GM21381 (cell line): Measurements from ENCODE around the gene TCF25.

ENCODE experiments used
- ATAC-seq: cut with Tn5 transposase; IDR thresholded peaks from one replicate; pipeline ENCODE4 v1.9.1; 2021; ENCODE audit warnings: mild to moderate bottlenecking, moderate library complexity; ENCODE audit not compliant: unreplicated experiment

The TCF25 gene

DNA sequence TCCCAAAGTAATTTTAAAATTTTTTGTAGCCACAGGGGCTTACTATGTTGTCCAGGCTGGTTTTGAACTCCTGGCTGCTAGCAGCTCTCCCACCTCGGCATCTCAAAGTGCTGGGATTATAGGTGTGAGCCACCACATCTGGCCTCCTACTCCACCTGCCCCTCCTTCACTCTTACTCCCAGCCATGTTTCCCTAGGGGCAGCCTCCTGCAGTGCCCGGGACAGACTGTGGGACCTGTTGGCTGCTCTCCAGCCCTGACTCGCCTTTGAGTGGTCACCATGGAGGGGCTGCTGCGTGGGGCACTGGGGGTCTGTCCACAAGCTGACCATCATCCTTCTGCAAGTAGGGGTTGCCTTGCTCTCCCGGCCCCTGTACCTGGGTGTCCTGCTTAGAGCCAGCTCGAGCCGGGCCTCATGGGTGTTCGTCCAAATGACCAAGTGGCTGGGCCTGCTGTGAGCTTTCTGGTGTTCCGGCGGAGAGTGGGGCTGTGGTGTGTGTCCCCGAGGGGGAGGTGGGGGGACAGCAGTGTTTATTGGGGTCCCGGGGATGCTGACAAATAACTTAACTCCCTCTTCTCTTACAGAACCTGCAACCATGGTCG, 28.6 kb upstream of the TCF25 start:
- no peak for ATAC-seq

- no peak for ATAC-seq
These were observed 28.0 kb upstream of the TCF25 start for GRCh38 chr16:89845417-89845816.

GRCh38 chr16:89847051-89847939, 26.1 kb upstream of the TCF25 start:
- ATAC-seq, result no peak

DNA sequence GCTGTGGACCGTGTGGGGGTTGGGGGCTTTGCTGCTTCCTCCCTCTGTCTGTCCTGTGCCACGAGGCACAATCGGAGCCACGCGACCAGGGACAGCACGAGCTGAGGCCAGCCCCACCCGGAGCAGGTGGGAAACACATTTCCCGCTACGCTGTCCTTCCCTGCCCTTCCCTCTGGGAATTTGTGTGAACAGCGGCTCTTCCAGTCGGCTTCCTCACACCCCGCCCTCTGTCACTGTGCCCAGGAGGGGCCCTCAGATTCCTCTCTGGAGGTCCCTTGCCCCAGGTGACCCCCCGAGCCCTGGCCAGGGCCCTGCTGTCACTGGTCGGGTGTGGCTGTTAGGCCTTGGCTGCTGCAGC, 25.5 kb upstream of the TCF25 start:
- no peak for ATAC-seq

DNA sequence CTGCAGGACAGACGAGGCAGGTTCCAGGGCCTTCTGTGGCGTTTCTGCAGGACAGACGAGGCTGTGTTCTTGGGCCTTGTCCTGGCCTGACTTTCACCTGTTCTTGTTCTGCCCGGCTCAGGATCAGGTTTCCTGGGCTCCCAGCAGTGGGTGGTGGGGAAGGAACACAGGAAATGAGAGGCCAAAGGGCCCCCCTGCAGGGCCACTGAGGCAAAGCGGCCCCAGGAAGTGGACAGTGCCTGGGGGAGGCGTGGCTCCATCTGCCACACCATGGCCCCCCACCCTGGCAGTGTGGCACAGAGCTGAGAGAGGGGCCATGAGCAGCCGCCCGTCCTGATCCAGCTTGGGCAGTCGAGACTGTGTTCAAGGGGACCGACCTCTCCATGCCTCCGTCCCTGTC, 24.4 kb upstream of the TCF25 start:
- no peak for ATAC-seq

GRCh38 chr16:89853306-89853993, 19.9 kb upstream of the TCF25 start:
- ATAC-seq, result no peak

DNA sequence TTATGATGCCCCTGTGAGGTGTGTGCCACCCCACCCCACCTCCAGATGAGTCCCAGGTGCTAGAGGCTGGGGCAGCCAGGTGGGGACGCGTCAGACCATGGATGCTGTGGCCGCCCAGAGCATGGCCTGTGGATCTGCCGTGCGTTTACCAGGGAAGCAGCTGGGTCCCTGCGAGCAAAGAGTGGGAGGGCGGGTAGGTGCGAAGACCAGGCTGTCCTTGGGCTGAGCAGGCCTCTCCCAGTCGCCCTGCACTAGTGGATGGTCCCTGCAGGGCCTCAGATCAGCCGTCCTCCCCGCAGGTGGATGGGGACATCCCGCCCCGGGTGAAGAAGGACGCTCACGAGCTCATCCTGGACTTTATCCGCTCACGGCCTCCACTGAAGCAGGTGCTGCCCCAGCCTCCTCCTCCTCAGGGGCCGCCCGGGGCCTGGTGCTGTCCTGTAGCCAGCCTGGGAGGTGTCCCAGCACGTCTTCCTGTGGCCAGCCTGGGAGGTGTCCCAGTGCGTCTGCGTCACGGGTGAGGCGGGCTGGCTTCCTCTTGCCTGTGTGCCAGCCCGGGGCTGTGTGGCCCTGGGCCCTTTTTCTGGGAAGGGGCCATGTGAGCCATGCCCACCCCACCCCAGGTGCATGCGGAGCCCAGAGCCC, 18.0 kb upstream of the TCF25 start:
- ATAC-seq, result no peak

- no peak for ATAC-seq
These were observed 17.4 kb upstream of the TCF25 start for GRCh38 chr16:89855986-89856385.

DNA sequence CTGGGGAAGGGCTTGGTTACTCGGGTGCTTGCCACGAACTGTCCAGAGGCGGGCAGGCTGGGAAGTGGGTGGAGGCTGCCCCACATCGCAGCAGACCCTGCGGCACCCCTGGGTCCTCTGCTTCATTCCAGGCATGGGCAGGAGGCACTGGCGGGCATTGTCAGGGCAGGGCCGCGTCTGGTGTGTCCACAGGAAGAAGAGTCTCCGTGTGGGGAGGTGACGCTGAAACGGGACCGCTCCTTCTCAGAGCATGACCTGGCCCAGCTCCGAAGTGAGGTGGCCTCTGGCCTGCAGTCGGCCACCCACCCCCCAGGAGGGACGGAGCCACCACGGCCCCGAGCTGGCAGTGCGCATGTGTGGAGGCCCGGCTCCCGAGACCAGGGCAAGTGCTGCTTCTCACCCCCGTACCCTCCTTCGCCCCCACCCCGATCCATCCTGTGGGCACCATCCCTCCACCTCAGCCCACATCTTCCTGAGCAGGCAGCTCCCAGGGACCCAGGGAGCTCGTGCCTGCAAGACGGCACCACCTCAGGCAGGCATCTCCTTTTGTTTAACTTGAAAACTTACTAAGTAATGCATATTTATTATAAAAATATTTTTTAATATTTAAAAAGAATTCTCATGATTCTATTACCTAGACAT, 14.3 kb upstream of the TCF25 start:
- no peak for ATAC-seq

GRCh38 chr16:89859615-89860007, 13.8 kb upstream of the TCF25 start:
- no peak for ATAC-seq

- ATAC-seq, result no peak
These were observed 12.6 kb upstream of the TCF25 start for GRCh38 chr16:89860747-89861304.

GRCh38 chr16:89861648-89862047, 11.7 kb upstream of the TCF25 start:
- ATAC-seq, result no peak

DNA sequence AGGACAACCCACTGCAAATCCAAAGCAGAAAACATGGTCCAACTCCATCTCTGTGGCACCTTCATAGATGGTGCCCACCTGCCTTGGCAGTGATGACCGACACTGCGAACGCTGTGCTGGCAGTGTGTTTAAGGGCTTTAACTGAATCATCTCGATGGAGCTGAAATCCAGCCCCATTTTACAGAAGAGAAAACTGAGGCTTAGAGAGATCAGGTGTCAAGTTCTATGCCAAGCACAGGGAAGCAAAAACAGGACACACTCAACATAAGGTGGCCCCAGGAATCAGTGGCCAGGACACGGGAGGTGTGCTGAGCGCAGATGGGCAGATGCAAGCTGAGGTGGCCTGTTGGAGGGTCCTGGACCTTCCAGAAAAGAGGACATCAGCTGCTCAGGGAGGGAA, 10.7 kb upstream of the TCF25 start:
- ATAC-seq, result no peak

DNA sequence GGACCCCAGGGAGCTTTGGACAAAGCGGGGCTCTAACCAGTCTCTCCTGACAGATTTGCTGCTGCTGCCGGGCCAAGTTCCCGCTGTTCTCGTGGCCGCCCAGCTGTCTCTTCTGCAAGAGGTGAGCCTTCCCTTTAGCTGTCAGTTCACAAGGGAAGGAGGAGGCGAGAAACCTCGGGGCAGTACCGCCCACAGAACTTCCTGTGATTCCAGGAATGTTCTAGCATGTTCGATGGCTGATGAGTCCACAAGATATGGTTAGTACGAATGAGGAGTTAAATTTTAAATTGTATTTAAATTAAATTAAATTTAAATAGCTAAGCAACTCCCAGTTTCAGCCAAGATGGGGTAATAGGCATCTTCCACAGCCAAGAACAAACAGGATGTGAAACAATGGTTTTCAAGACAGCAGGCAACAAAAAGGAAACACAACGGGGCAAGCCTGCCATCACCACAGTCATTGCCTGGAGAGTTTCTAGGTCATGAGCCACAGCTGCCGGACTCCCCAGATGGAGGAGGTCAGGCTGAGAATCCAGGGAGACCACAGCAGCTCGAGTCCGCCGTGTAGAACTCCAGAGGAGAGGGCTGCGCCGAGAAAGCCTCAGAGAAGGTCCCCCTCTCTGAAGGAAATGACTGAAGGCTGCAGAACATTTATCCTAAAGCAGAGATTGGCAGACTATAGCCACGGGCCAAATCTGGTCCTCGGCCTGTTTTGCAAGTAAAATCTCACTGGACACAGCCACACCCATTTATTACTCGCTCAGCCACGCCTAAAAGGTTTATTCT, 9.5 kb upstream of the TCF25 start:
- peak; percentile 58 for ATAC-seq

DNA sequence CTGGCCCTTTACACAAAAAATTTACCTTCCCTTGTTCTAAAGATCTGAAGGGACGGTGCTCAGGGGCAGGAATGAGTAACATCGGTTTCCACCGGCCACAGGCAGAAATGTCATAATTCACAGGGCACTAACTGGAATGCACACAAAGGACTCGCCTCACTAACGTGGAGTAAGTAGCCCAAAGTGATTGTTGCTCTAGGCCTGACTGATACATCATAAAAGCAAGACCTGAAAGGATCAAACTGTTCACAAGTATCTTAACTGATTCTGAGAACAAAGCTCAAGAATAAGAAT, 8.9 kb upstream of the TCF25 start:
- ATAC-seq, result no peak

DNA sequence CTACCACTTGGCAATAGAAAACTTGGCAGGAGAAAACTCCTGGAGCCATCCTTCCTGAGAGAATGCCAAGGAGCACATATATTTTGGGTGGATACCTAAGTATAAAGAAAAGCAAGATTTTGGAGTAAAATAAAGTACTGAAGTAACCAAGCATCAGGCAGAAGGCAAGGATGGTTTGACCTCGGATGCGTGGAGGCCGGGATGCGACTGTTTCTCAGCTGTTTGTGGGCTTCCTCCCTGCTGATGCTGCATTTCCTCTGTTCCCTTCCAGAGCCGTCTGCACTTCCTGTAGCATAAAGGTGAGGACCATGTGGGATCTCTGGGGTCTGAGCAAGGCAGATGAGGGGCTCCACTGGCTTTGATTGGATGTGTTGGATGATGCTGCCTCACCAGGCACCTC, 5.5 kb upstream of the TCF25 start:
- no peak for ATAC-seq

DNA sequence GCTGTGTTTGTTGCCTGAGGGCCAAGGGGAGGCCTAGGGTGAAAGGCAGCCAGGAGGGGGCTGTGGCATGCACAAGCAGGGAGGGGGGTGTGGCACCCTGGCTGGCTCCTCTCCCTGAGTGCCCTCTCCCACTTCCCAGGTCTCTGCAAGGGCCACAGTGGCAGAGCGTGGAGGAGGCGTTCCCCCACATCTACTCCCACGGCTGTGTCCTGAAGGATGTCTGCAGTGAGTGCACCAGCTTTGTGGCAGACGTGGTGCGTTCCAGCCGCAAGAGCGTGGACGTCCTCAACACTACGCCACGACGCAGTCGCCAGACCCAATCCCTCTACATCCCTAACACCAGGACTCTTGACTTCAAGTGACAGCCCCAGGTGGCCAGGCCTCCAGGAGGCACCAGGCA, 3.5 kb upstream of the TCF25 start:
- no peak for ATAC-seq

GRCh38 chr16:89870440-89870839, 3.0 kb upstream of the TCF25 start:
- no peak for ATAC-seq

DNA sequence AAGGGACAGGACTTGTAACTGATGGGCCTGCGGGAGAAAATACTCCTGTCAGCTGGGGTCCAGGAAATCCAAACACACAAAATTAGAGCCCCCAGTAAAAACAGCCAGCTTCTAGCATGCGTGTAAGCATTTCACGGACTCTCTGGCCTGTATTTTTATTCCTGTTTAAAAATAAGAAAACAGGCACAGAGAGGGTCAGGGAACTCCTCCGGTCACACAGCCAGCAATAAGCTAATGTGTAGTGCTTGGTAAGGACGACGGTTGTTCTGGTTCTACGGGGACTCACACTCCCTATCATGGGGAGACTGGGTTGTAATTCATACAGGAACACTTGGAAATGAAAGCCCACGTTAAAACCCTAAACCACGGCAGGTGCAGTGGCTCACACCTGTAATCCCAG, 1.5 kb upstream of the TCF25 start:
- no peak for ATAC-seq

- peak; percentile 64 for ATAC-seq
These were observed 739 bp downstream of the TCF25 start for GRCh38 chr16:89873972-89874689.
